CD4-positive, CD25-positive, alpha-beta regulatory T cell (primary cell): ENCODE measurements around the gene MYO15B. TPM values are rescaled to one million over a fixed set of nuclear protein-coding genes. Genes with fewer than 3 reads are reported as not detected.

Source experiments
- ATAC-seq, 2 donors: fragments of 150-1000 bp; cut with Tn5 transposase; one replicate each; pipeline ENCODE4 v1.10.0; 2021; ENCODE audit warnings: low read depth in 2 of 2, moderate number of reproducible peaks in 2 of 2, moderate library complexity in 1 of 2
- DNase-seq, 3 donors: peaks; one replicate each; pipeline versions ENCODE4 v3.0.0 to v3.0.0-alpha.2; 2012 to 2022; ENCODE audit warnings: mixed read lengths in 1 of 3
- H3K27ac ChIP-seq: one replicate; pipeline ENCODE4 v1.7.0; 2013; ENCODE audit warnings: mild to moderate bottlenecking, low read length; ENCODE audit not compliant: insufficient read depth, poor library complexity, severe bottlenecking
- H3K27me3 ChIP-seq: one replicate; pipeline ENCODE4 v1.7.0; 2013; ENCODE audit warnings: low read length; ENCODE audit not compliant: control insufficient read depth, insufficient read depth
- H3K36me3 ChIP-seq: one replicate; pipeline ENCODE4 v1.7.0; 2013; ENCODE audit warnings: mild to moderate bottlenecking, low read length, moderate library complexity; ENCODE audit not compliant: control insufficient read depth, insufficient read depth
- H3K4me1 ChIP-seq: 2 replicates; pipeline ENCODE4 v1.7.0; 2013; ENCODE audit warnings: mild to moderate bottlenecking, low read length; ENCODE audit not compliant: insufficient read depth, control insufficient read depth, poor library complexity, severe bottlenecking
- H3K4me3 ChIP-seq: one replicate; pipeline ENCODE4 v1.7.0; 2013; ENCODE audit warnings: low read depth, mild to moderate bottlenecking, low read length, moderate library complexity
- H3K9me3 ChIP-seq, 2 experiments: 1 replicate in 1 of 2; 2 replicates in 1 of 2; pipeline ENCODE4 v1.7.0; 2013; ENCODE audit warnings: low read length in 2 of 2, mild to moderate bottlenecking in 1 of 2, moderate library complexity in 1 of 2; ENCODE audit not compliant: control insufficient read depth in 2 of 2
- H3K27ac Mint-ChIP-seq, 3 donors: one replicate each; pipeline ENCODE4 v1.8.0; 2020 to 2022; ENCODE audit warnings: mild to moderate bottlenecking in 3 of 3, mixed read lengths in 3 of 3, moderate library complexity in 2 of 3
- H3K27me3 Mint-ChIP-seq: one replicate; pipeline ENCODE4 v1.8.0; 2022; ENCODE audit warnings: mild to moderate bottlenecking, mixed read lengths
- H3K36me3 Mint-ChIP-seq: one replicate; pipeline ENCODE4 v1.8.0; 2020; ENCODE audit warnings: mixed read lengths
- H3K4me1 Mint-ChIP-seq, 4 donors: one replicate each; pipeline ENCODE4 v1.8.0; 2020 to 2022; ENCODE audit warnings: mixed read lengths in 4 of 4, mild to moderate bottlenecking in 1 of 4
- H3K4me3 Mint-ChIP-seq, 4 donors: one replicate each; pipeline ENCODE4 v1.8.0; 2020 to 2022; ENCODE audit warnings: mild to moderate bottlenecking in 4 of 4, mixed read lengths in 4 of 4, moderate library complexity in 3 of 4
- H3K9me3 Mint-ChIP-seq, 7 donors: one replicate each; pipeline ENCODE4 v1.8.0; 2020 to 2022; ENCODE audit warnings: mixed read lengths in 7 of 7, mild to moderate bottlenecking in 3 of 7, moderate library complexity in 2 of 7
- polyA plus RNA-seq, 4 donors: library from polyadenylated mRNA; unstranded; fragments of 300-500 nt; fragmentation: Illumina TruSeq; gene quantifications; one replicate each; pipeline ENCODE4 v1.2.3, GENCODE V29; 2021
- total RNA-seq: library from RNA; stranded (reverse); gene quantifications from one replicate; pipeline ENCODE4 v1.2.3, GENCODE V29; 2022

Gene MYO15B
- total and polyA plus RNA-seq, 5 donors from 2014 or later = 0.95 to 117 (median 1.0) TPM

DNA sequence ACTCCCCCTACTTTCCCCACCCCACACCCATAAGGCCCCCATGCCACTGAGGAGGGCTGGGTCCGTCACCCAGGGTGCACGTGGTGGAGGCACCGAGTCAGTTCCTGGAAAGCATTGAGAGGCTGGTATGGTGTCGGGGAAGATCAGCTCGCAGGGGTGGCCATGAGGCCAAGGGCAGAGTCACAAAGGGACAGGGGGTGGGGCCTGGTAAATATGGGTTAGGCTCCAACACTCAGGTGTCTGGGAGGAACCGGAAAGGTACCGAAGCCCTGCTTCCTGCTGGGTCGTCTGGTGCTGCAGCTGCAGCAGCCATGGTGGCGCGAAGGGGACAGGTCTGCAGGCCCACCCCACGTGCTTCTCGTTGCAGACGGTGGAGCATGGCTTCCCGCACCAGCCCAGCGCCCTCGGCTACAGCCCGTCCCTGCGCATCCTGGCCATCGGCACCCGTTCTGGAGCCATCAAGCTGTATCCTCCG is 31.9 kb upstream of the MYO15B start:
- no peak overlapping the region for H3K4me3 ChIP-seq
- H3K4me3 Mint-ChIP-seq = no peak overlapping the region
- no peak for DNase-seq
- peaks cover 0 to 3% (median 1%) of the 10 kb centered on the region in 4 donors for H3K4me1 Mint-ChIP-seq
- no peaks in the 10 kb centered on the region for H3K9me3 ChIP-seq
- peak overlapping the region in 1 of 3 donors; percentile 48 for H3K27ac Mint-ChIP-seq
- H3K27me3 ChIP-seq = no peaks in the 10 kb centered on the region
- no peak for ATAC-seq
- H3K4me1 ChIP-seq = no peaks in the 10 kb centered on the region
- no peaks in the 10 kb centered on the region for H3K9me3 Mint-ChIP-seq
- peaks cover 4% of the 10 kb centered on the region for H3K36me3 Mint-ChIP-seq
- H3K27me3 Mint-ChIP-seq = no peaks in the 10 kb centered on the region
- no peaks in the 10 kb centered on the region for H3K36me3 ChIP-seq
- H3K27ac ChIP-seq = no peak overlapping the region

DNA sequence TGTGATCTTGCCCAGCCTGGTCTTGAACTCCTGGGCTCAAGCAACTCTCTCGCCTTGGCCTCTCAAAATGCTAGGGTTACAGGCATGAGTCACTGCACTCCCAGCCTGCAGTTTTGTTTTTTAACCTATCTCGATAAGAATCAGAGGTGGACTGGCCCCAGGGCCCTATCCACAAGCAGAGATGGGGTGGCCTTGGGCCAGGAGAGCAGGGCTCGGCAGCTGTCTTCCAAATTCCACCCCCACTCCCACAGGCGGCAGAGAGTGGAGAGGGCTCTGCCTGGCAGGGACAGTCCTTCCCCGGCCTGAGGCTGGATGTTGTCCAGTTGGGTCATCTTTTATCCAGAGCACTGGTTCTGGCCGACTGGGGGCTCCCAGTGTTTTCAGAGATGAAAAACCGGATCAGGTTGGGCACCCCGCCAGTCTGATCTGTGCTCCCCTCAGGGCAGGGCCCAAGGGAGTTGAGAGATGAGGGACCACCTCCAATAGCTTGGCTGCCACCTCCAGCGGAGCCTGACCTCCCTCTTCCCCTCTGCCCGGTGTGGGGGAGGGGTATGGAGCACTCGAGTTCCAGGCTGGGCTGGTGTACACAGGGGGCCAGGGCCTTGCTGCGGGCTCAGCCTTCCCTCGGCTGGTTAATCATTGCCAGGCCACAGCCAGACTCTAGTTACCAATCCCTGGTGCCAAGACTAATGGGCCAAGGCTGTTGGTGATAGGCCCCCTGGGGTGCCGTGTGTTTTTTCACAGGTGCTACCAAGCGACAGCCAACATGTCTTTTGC is 30.3 kb upstream of the MYO15B start:
- no peak overlapping the region for H3K4me3 Mint-ChIP-seq
- Histone ChIP-seq H3K9me3 (no peaks in the 10 kb centered on the region), H3K36me3 (no peaks in the 10 kb centered on the region), H3K27me3 (no peaks in the 10 kb centered on the region), H3K4me3 (no peak overlapping the region), H3K4me1 (no peaks in the 10 kb centered on the region), H3K27ac (no peak overlapping the region)
- H3K27ac Mint-ChIP-seq = no peak overlapping the region
- H3K27me3 Mint-ChIP-seq = no peaks in the 10 kb centered on the region
- no peaks in the 10 kb centered on the region for H3K9me3 Mint-ChIP-seq
- H3K4me1 Mint-ChIP-seq = no peaks in the 10 kb centered on the region
- peaks cover under 1% of the 10 kb centered on the region for H3K36me3 Mint-ChIP-seq
- ATAC-seq (no peak), DNase-seq (no peak)

DNA sequence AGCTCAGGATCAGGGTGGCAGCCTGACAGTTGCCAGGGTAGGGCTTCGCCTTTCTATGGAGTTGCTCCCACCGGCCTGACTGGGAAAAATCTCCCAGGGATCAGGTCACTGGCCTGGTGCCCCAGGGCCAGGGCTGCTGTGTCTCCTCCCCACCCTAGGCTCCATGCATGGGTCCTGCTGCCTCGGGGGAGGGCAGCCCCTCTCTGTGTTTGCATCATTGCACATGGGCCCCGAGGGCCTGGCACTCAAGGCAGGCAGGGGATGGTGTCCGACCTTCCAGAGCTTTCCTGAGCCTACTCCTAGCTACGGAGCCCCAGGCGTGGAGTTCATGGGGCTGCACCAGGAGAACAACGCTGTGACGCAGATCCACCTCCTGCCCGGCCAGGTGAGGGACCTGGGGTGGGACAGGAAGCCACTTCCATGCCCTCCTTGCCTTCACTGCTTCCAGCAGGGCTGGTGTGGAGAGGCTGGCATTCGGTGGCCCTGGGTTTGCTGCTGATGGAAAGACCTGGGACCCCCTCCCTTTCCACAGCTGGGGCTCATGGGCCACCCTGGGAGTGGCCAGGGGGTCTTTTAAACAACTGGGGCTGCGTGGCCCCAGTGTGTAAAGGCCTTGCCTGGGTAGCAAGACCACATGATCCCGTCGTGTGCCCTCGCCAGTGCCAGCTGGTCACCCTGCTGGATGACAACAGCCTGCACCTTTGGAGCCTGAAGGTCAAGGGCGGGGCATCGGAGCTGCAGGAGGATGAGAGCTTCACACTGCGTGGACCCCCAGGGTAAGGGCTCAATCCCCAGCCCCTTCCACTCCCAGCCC is 29.5 kb upstream of the MYO15B start:
- Mint-ChIP-seq H3K27me3 (no peaks in the 10 kb centered on the region), H3K36me3 (peaks cover 5% of the 10 kb centered on the region), H3K4me3 (no peak overlapping the region), H3K4me1 (no peaks in the 10 kb centered on the region), H3K9me3 (no peaks in the 10 kb centered on the region), H3K27ac (no peak overlapping the region)
- Histone ChIP-seq H3K4me1 (no peaks in the 10 kb centered on the region), H3K9me3 (no peaks in the 10 kb centered on the region), H3K4me3 (no peak overlapping the region), H3K36me3 (peaks cover 2% of the 10 kb centered on the region), H3K27ac (no peak overlapping the region), H3K27me3 (no peaks in the 10 kb centered on the region)
- no peak for DNase-seq
- ATAC-seq = no peak

DNA sequence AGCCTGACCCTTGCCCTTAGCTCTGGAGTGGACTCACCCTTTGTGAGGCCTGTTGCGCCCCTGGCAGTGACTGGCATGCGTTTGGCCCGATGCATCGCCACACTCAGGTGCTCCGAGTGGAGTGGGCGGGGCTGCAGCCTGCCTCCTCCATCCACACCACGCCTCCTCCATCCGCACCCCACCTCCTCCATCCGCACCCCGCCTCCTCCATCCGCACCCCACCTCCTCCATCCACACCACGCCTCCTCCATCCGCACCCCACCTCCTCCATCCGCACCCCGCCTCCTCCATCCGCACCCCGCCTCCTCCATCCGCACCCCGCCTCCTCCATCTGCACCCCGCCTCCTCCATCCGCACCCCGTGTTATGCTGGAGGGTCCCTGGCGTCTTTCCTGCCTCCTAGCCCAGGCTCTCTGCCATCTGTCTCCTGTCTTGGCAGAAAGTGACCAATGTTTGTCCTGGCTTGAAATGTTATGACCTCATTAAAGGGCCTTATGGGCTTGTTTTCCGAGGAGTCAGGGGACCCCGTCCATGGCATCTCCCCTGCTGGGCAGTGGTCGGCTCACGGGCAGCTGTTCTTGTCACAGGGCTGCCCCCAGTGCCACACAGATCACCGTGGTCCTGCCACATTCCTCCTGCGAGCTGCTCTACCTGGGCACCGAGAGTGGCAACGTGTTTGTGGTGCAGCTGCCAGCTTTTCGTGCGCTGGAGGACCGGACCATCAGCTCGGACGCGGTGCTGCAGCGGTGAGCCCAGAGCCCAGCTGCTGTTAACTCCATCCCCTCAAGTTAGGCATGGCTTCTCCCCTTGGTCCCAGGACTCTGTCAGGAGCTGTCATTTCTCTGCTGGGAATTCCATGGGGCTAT is 28.7 kb upstream of the MYO15B start:
- peak in 1 of 3 donors; percentile 39 for DNase-seq
- Mint-ChIP-seq H3K27me3 (no peaks in the 10 kb centered on the region), H3K9me3 (no peaks in the 10 kb centered on the region), H3K36me3 (peaks cover 5% of the 10 kb centered on the region), H3K4me1 (no peaks in the 10 kb centered on the region), H3K4me3 (no peak overlapping the region), H3K27ac (no peak overlapping the region)
- no peaks in the 10 kb centered on the region for H3K9me3 ChIP-seq
- no peak for ATAC-seq
- H3K36me3 ChIP-seq = peaks cover 11% of the 10 kb centered on the region
- H3K4me3 ChIP-seq = no peak overlapping the region
- H3K27ac ChIP-seq = no peak overlapping the region
- H3K4me1 ChIP-seq = no peaks in the 10 kb centered on the region
- H3K27me3 ChIP-seq = no peaks in the 10 kb centered on the region

DNA sequence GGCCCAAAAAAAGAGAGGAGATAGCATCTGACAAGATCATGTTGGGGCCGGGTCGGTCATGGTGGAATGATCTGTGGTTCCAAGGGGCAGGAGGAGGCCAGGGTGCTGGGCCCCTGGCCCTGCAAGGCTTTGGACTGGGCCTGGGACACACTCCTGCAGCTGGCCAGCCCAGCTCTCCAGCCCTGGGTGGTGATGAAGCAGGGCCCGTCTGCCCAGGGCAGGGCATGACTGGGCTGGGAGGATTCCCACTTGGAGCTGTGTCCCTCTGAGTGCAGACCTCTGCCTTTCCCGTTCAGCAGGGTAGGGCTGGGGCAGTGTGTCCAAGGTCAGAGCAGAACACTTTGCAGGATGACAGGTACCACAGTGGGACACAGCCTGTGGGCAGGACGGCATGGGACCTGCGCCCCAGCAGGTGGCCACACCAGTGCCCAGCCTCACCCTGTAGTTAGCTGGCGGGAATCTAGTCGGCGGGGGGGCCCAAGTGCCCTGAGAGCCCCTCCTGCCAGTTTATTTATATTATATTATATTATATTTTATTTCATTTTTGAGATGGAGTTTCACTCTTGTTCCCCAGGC is 27.6 kb upstream of the MYO15B start:
- Mint-ChIP-seq H3K9me3 (no peaks in the 10 kb centered on the region), H3K27me3 (no peaks in the 10 kb centered on the region), H3K27ac (no peak overlapping the region), H3K4me1 (no peaks in the 10 kb centered on the region), H3K36me3 (peaks cover 5% of the 10 kb centered on the region), H3K4me3 (no peak overlapping the region)
- no peak overlapping the region for H3K4me3 ChIP-seq
- H3K4me1 ChIP-seq = no peaks in the 10 kb centered on the region
- peaks cover 17% of the 10 kb centered on the region for H3K36me3 ChIP-seq
- ATAC-seq (no peak), DNase-seq (no peak)
- H3K27me3 ChIP-seq = no peaks in the 10 kb centered on the region
- no peak overlapping the region for H3K27ac ChIP-seq
- H3K9me3 ChIP-seq = no peaks in the 10 kb centered on the region

DNA sequence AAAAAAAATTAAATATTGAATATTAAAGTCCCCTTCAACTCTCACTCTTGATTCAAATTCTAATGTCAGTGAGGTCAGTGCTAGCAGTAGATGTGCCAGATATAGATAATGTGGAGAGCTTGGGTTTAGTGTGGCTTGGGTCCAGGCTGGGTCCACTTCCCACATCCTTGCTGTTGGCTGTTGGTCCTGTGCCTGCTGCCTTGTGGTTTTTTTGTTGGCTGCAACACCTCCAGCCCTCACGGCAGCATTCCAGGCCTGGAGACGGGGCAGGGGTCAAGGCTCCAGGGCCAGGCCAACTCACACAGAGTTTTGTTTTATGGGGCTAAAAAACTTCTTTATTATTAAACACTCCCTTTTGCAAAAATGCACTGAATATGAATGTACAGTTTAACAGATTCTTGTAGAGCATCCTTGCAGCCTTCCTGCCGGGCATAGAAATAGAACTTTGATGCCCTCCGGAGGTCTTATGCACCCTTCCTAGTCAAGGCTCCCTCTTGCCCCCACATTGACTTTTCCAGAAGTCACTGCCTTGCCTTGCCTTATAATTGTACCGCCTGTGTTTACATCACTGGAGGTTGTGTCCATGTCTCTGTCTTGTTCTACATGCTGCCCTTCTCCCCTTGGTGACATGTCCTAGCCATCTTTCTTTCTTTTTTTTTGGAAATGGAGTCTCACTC is 25.5 kb upstream of the MYO15B start:
- H3K36me3 Mint-ChIP-seq = peaks cover 20% of the 10 kb centered on the region
- no peak overlapping the region for H3K27ac ChIP-seq
- H3K27me3 ChIP-seq = no peaks in the 10 kb centered on the region
- no peak overlapping the region for H3K4me3 Mint-ChIP-seq
- ATAC-seq (no peak), DNase-seq (peak in 1 of 3 donors; percentile 13)
- no peaks in the 10 kb centered on the region for H3K9me3 ChIP-seq
- H3K4me1 ChIP-seq = no peaks in the 10 kb centered on the region
- H3K36me3 ChIP-seq = peaks cover 29% of the 10 kb centered on the region
- peaks cover 0 to 3% (median 0%) of the 10 kb centered on the region in 4 donors for H3K4me1 Mint-ChIP-seq
- no peaks in the 10 kb centered on the region for H3K9me3 Mint-ChIP-seq
- H3K27ac Mint-ChIP-seq = no peak overlapping the region
- no peaks in the 10 kb centered on the region for H3K27me3 Mint-ChIP-seq
- H3K4me3 ChIP-seq = no peak overlapping the region
